Ovary (tissue), 3 donors: ENCODE measurements around the gene COX8C.

ENCODE experiments used
- CTCF ChIP-seq, 3 donors: fragments of 450-650 bp in 2 of 3; fragments of 200-600 bp in 1 of 3; IDR thresholded peaks; one replicate each; pipeline versions ENCODE4 v1.5.1 to v1.8.0; 2016 to 2022; ENCODE audit warnings: antibody characterized with exemption in 3 of 3, mild to moderate bottlenecking in 1 of 3
- EP300 ChIP-seq: sonication (generic); formaldehyde crosslinking; IDR thresholded peaks from one replicate; pipeline ENCODE4 v1.6.1; 2017; ENCODE audit warnings: antibody characterized with exemption
- POLR2A ChIP-seq: fragments of 450-650 bp; IDR thresholded peaks from one replicate; pipeline ENCODE4 v1.6.1; 2017; ENCODE audit warnings: antibody characterized with exemption, mild to moderate bottlenecking, moderate library complexity
- donor health status: DM: no; HTN: no; CAD: no.

GRCh38 chr14:93343797-93344196 is 3.2 kb upstream of the COX8C start:
- no peak for TF ChIP-seq CTCF (IDR thresholded peaks at IDR 0.05)
- TF ChIP-seq POLR2A: no peak
- no peak for TF ChIP-seq EP300
